ENCODE data around the gene BMAL2.

The BMAL2 gene

GRCh38 chr12:27355979-27356378 lies 23.3 kb downstream of the BMAL2 start:
- DNase-seq (ENCODE audit: low read depth), result no peak

- DNase-seq (ENCODE audit: low read depth), result no peak
Measured at GRCh38 chr12:27359578-27360340, 27.1 kb downstream of the BMAL2 start.

- no peak for DNase-seq (ENCODE audit: low read depth)
Measured at GRCh38 chr12:27361372-27361771, 28.7 kb downstream of the BMAL2 start.

- no peak for DNase-seq (ENCODE audit: low read depth)
Measured at GRCh38 chr12:27366621-27367020, 34.0 kb downstream of the BMAL2 start.

- DNase-seq (ENCODE audit: low read depth), result no peak
Measured at GRCh38 chr12:27367078-27367477, 34.4 kb downstream of the BMAL2 start.

- DNase-seq (ENCODE audit: low read depth), result no peak
Measured at GRCh38 chr12:27382171-27382795, 49.6 kb downstream of the BMAL2 start.

All from activated T-cell treated with anti-CD3 and anti-CD28 coated beads for 48 hours (primary cell).